Endothelial cell of umbilical vein (primary cell): Measurements from ENCODE around the gene SSUH2. TPM values are rescaled to one million over a fixed set of nuclear protein-coding genes. Genes with fewer than 3 reads are reported as not detected.

ENCODE experiments used
- BruUV-seq: library from RNA; stranded (reverse); fragments of 400-500 nt; replicated peaks from 2 replicates; lab custom pipeline; 2021; lab: Mats Ljungman, UMichigan
- CTCF ChIA-PET: fragments of 300-600, 350-600 bp; sonication (Branson Sonifier 250); formaldehyde crosslinking; loops from one replicate; lab custom pipeline; 2021; ENCODE audit warnings: antibody characterized with exemption, inconsistent platforms; lab: Charles Lee
- POLR2A ChIA-PET: fragments of 300-600, 350-600 bp; sonication (Branson Sonifier 250); formaldehyde crosslinking; loops from one replicate; lab custom pipeline; 2021; ENCODE audit warnings: antibody characterized with exemption, inconsistent platforms; lab: Charles Lee
- DNase-seq: peaks from one replicate; pipeline ENCODE4 v3.0.0-alpha.2; 2011; ENCODE audit warnings: low read depth, low spot score
- FAIRE-seq: peaks from 2 replicates; lab custom pipeline; 2011; peaks lifted over from hg19 to GRCh38; lab: Jason Lieb, UNC
- H2AFZ ChIP-seq: 2 replicates; pipeline ENCODE4 v1.6.0; 2012; ENCODE audit warnings: low read depth, low read length, control low read depth, inconsistent platforms
- H3K27ac ChIP-seq: 2 replicates; pipeline ENCODE4 v1.5.1; 2011; ENCODE audit warnings: low read depth, mild to moderate bottlenecking, control low read depth, low read length, moderate library complexity; ENCODE audit not compliant: insufficient read depth
- H3K27me3 ChIP-seq, 2 experiments: 2 replicates each; pipeline versions ENCODE4 v1.6.0 to v1.6.1; 2011; ENCODE audit warnings: low read length in 2 of 2, mixed read lengths in 1 of 2; ENCODE audit not compliant: control insufficient read depth in 2 of 2, insufficient read depth in 2 of 2
- H3K36me3 ChIP-seq, 2 experiments: 2 replicates in 1 of 2; 3 replicates in 1 of 2; pipeline ENCODE4 v1.5.1; 2011; ENCODE audit warnings: low read length in 2 of 2, mild to moderate bottlenecking in 1 of 2, moderate library complexity in 1 of 2; ENCODE audit not compliant: control insufficient read depth in 2 of 2, insufficient read depth in 2 of 2; ENCODE audit errors: extremely low read depth in 1 of 2
- H3K4me1 ChIP-seq: 3 replicates; pipeline ENCODE4 v1.5.1; 2011; ENCODE audit warnings: mild to moderate bottlenecking, low read length; ENCODE audit not compliant: control insufficient read depth, insufficient read depth; ENCODE audit errors: extremely low read depth
- H3K4me2 ChIP-seq: 2 replicates; pipeline ENCODE4 v1.6.1; 2011; ENCODE audit warnings: low read length, control low read depth, mixed read lengths; ENCODE audit not compliant: insufficient read depth
- H3K4me3 ChIP-seq, 3 experiments: fragments of 200-600 bp in 1 of 3; sonication (generic), shearing (Covaris generic) in 1 of 3; replicated peaks in 1 of 3; 2 replicates each; pipeline ENCODE4 v1.5.1; 2011 to 2016; ENCODE audit warnings: control low read depth in 3 of 3, low read length in 3 of 3, mild to moderate bottlenecking in 2 of 3, inconsistent platforms in 1 of 3, low read depth in 1 of 3, moderate library complexity in 1 of 3; ENCODE audit not compliant: insufficient read depth in 1 of 3
- H3K79me2 ChIP-seq: 2 replicates; pipeline ENCODE4 v1.6.0; 2012; ENCODE audit warnings: low read length, inconsistent platforms; ENCODE audit not compliant: control insufficient read depth, insufficient read depth
- H3K9ac ChIP-seq: replicated peaks from 2 replicates; pipeline ENCODE3; 2011; ENCODE audit warnings: low read length, control low read depth; ENCODE audit not compliant: insufficient read depth; ENCODE audit errors: extremely low read depth
- H3K9me1 ChIP-seq: replicated peaks from 3 replicates; pipeline ENCODE4 v1.6.0; 2011; ENCODE audit warnings: mild to moderate bottlenecking, low read length; ENCODE audit not compliant: control insufficient read depth, insufficient read depth; ENCODE audit errors: extremely low read depth
- H3K9me3 ChIP-seq: replicated peaks from 2 replicates; pipeline ENCODE4 v1.5.1; 2012; ENCODE audit warnings: low read length, inconsistent platforms; ENCODE audit not compliant: control insufficient read depth, insufficient read depth
- H4K20me1 ChIP-seq: replicated peaks from 2 replicates; pipeline ENCODE3; 2011; ENCODE audit warnings: mild to moderate bottlenecking, low read length; ENCODE audit not compliant: control insufficient read depth, insufficient read depth; ENCODE audit errors: extremely low read depth
- EZH2 ChIP-seq: IDR thresholded peaks from 2 replicates; pipeline ENCODE4 v1.6.1; 2012; ENCODE audit warnings: borderline replicate concordance, low read depth, mild to moderate bottlenecking, moderate library complexity, low read length, inconsistent platforms; ENCODE audit not compliant: severe bottlenecking
- FOS ChIP-seq: IDR thresholded peaks from 2 replicates; pipeline ENCODE4 v1.6.1; 2011; ENCODE audit warnings: mild to moderate bottlenecking, low read length, moderate library complexity, borderline replicate concordance; ENCODE audit not compliant: insufficient read depth
- GATA2 ChIP-seq: IDR thresholded peaks from 2 replicates; pipeline ENCODE4 v1.7.0; 2011; ENCODE audit warnings: low read depth, mild to moderate bottlenecking, moderate library complexity, mixed read lengths, low read length; ENCODE audit not compliant: insufficient read length, insufficient read depth
- JUN ChIP-seq: IDR thresholded peaks from 2 replicates; pipeline ENCODE4 v1.6.1; 2011; ENCODE audit warnings: borderline replicate concordance, low read depth; ENCODE audit not compliant: insufficient read length, insufficient read depth
- MAX ChIP-seq: IDR thresholded peaks from 2 replicates; pipeline ENCODE4 v1.6.1; 2011; ENCODE audit not compliant: insufficient read depth, insufficient read length
- MYC ChIP-seq: IDR thresholded peaks from one replicate; pipeline ENCODE4 v1.6.1; 2011; ENCODE audit warnings: mild to moderate bottlenecking, low read depth, low read length
- POLR2A ChIP-seq: IDR thresholded peaks from 2 replicates; pipeline ENCODE4 v1.6.1; 2012; ENCODE audit warnings: low read depth, mild to moderate bottlenecking, control low read depth, low read length
- POLR2AphosphoS5 ChIP-seq: IDR thresholded peaks from 2 replicates; pipeline ENCODE4 v1.6.1; 2012; ENCODE audit warnings: low read depth, mild to moderate bottlenecking, control low read depth, low read length, moderate library complexity; ENCODE audit not compliant: insufficient read depth
- dilution Hi-C: fragments of 300-500 bp; cut with MboI; formaldehyde crosslinking; loops from one replicate; pipeline ENCODE4 v1.15.0; 2019; ENCODE audit warnings: low sequenced_read_pairs; ENCODE audit not compliant: extremely low pct_ligation_motif_present
- intact Hi-C: fragments of 100-400 bp; cut with micrococcal nuclease; formaldehyde crosslinking; loops from one replicate; pipeline ENCODE4 v1.10.0; 2022
- polyA plus RNA-seq, 4 experiments: library from polyadenylated mRNA; depleted of rRNA in 3 of 4; stranded (reverse) in 3 of 4; unstranded in 1 of 4; fragments of >200 nt; gene quantifications; 2 replicates each; pipeline versions ENCODE4 v1.2.1 to v1.2.3, GENCODE V29; 2011 to 2012; ENCODE audit warnings: missing spikeins in 1 of 4
- total RNA-seq: library from RNA; stranded (reverse); gene quantifications from 2 replicates; pipeline ENCODE4 v1.2.3, GENCODE V29; 2021
- TF ChIP-seq, protein P1 (sequence below), 2 donors: IDR thresholded peaks; 1 replicate in 1 of 2; 2 replicates in 1 of 2; pipeline ENCODE4 v1.5.1; 2011; ENCODE audit warnings: low read length in 2 of 2, mild to moderate bottlenecking in 2 of 2, moderate library complexity in 2 of 2, control low read depth in 1 of 2, inconsistent platforms in 1 of 2, low read depth in 1 of 2; ENCODE audit not compliant: insufficient read depth in 1 of 2; ENCODE audit errors: extremely low read depth in 1 of 2

The SSUH2 gene
- total and polyA plus RNA-seq, 2 donors (not counting 3 experiments of a cell fraction or from before 2014, with no cell fraction given), result 0.44 TPM; not detected in 1

GRCh38 chr3:8656240-8656639, 11.6 kb upstream of the SSUH2 start:
- H3K9me3 ChIP-seq, result no peaks in the 10 kb centered on the region
- no peaks in the 10 kb centered on the region for H3K9me1 ChIP-seq
- no peaks in the 10 kb centered on the region for H3K79me2 ChIP-seq
- no TSS peak for BruUV-seq
- H3K27ac ChIP-seq, result no peak overlapping the region
- DNase-seq, result peak; percentile 51
- peaks cover 2 to 6% of the 10 kb centered on the region in 2 experiments for H3K27me3 ChIP-seq
- CTCF ChIA-PET, result no interaction called here
- FAIRE-seq, result no peak
- no peak overlapping the region for H3K4me2 ChIP-seq
- no peak overlapping the region for H2AFZ ChIP-seq
- intact Hi-C loops, result no loop called here
- TF ChIP-seq POLR2AphosphoS5, result no peak
- TF ChIP-seq POLR2A, result no peak
- TF ChIP-seq, protein P1, sequence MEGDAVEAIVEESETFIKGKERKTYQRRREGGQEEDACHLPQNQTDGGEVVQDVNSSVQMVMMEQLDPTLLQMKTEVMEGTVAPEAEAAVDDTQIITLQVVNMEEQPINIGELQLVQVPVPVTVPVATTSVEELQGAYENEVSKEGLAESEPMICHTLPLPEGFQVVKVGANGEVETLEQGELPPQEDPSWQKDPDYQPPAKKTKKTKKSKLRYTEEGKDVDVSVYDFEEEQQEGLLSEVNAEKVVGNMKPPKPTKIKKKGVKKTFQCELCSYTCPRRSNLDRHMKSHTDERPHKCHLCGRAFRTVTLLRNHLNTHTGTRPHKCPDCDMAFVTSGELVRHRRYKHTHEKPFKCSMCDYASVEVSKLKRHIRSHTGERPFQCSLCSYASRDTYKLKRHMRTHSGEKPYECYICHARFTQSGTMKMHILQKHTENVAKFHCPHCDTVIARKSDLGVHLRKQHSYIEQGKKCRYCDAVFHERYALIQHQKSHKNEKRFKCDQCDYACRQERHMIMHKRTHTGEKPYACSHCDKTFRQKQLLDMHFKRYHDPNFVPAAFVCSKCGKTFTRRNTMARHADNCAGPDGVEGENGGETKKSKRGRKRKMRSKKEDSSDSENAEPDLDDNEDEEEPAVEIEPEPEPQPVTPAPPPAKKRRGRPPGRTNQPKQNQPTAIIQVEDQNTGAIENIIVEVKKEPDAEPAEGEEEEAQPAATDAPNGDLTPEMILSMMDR (IDR thresholded peaks at IDR 0.05; ENCODE audit: extremely low read depth in 1 of 2, insufficient read depth in 1 of 2, low read depth in 1 of 2, low read length in 2 of 2), result no peak
- no peak for TF ChIP-seq FOS
- no peak for TF ChIP-seq JUN
- no peak for TF ChIP-seq EZH2
- no peak for TF ChIP-seq GATA2
- no peak for TF ChIP-seq MAX
- TF ChIP-seq MYC, result no peak
- no peak overlapping the region for H3K4me3 ChIP-seq
- no peak overlapping the region for H3K9ac ChIP-seq
- POLR2A ChIA-PET, result no interaction called here
- H3K36me3 ChIP-seq, result no peaks in the 10 kb centered on the region
- no peaks in the 10 kb centered on the region for H4K20me1 ChIP-seq
- H3K4me1 ChIP-seq, result peaks cover 8% of the 10 kb centered on the region
- dilution Hi-C loops, result no loop called here
